ENCODE data around the gene TFPT. TPM values are rescaled to one million over a fixed set of nuclear protein-coding genes. Genes with fewer than 3 reads are reported as not detected.
A peak's percentile ranks its signal among the peaks of the same experiment; 100 is the strongest.

The TFPT gene
- total RNA-seq (10 to 100 TPM; 10.1 to 11.2 TPM), total RNA-seq (3.6 to 24.8 (median 9.5) reads per million in 172 experiments)
- polyA plus RNA-seq (2013, experiment 1 of 2), result 22.6 TPM
- 17.3 TPM for polyA plus RNA-seq (2013, experiment 2 of 2)

GRCh38 chr19:54115109-54116063 lies at the start of gene TFPT, which contains the start of gene PRPF31:
Gene TFPT, minus strand, starts transcription at chr19:54115657. Its CDS starts 388 bp downstream, at chr19:54115269.
Gene PRPF31, plus strand, starts transcription at chr19:54115754. Its CDS starts 2,525 bp downstream, at chr19:54118279.
- peaks cover 26% of the 10 kb centered on the region for H3K36me3 ChIP-seq (ENCODE audit: insufficient read depth, low read length)
- Mint-ChIP-seq H3K4me1 (ENCODE audit: low read depth) (peaks cover 27% of the 10 kb centered on the region), H3K9me3 (no peaks in the 10 kb centered on the region), H3K36me3 (ENCODE audit: low read depth) (peaks cover 40% of the 10 kb centered on the region), H3K4me3 (peak within 1 kb of the TSS; percentile 87), H3K27me3 (no peaks in the 10 kb centered on the region), H3K27ac (peak within 1 kb of the TSS; percentile 81)
- ATAC-seq (ENCODE audit: poor library complexity), result peak; percentile 86
- no peak for TF ChIP-seq CTCF (IDR thresholded peaks at IDR 0.05)
- H3K9me3 ChIP-seq (ENCODE audit: control insufficient read depth in 1 of 2, insufficient read depth in 1 of 2, low read length in 2 of 2), result no peaks in the 10 kb centered on the region
- no peaks in the 10 kb centered on the region for H3K27me3 ChIP-seq (ENCODE audit: control insufficient read depth in 1 of 2, insufficient read depth in 2 of 2, low read length in 2 of 2)
- H3K27ac ChIP-seq (ENCODE audit: low read depth in 1 of 2, low read length in 2 of 2), result peak within 1 kb of the TSS; percentile 65 to 87
- peak; percentile 90 to 98 (median 95) for DNase-seq
- H3K4me1 ChIP-seq (ENCODE audit: insufficient read depth, low read length), result peaks cover 33% of the 10 kb centered on the region
- ChIA-PET POLR2A (interaction anchor here (0.6 to 4.2 kb wide), 25 partner anchors 9 to 1926 kb away, joined by 3 to 151 read pairs (median 4); partner anchors contain the start of genes CNOT3, FIZ1, LENG1 and LENG8), CTCF (interaction anchor here (1.1 to 1.7 kb wide), 4 partner anchors 19 to 53 kb away, joined by 3 to 6 read pairs (median 5); partner anchors contain the start of gene CNOT3)
- H3K4me3 ChIP-seq (ENCODE audit: low read length), result peak within 1 kb of the TSS; percentile 83
- intact Hi-C loops (cut with DNase I, micrococcal nuclease), result loop anchor here (1.0 to 5.0 kb wide), 8 partner anchors 13 to 248 kb away; partner anchors contain the start of genes NDUFA3 (in 2 of the 2), CNOT3 (in 1 of the 2), LENG1 (in 1 of the 2) and MBOAT7 (in 1 of the 2)

DNA sequence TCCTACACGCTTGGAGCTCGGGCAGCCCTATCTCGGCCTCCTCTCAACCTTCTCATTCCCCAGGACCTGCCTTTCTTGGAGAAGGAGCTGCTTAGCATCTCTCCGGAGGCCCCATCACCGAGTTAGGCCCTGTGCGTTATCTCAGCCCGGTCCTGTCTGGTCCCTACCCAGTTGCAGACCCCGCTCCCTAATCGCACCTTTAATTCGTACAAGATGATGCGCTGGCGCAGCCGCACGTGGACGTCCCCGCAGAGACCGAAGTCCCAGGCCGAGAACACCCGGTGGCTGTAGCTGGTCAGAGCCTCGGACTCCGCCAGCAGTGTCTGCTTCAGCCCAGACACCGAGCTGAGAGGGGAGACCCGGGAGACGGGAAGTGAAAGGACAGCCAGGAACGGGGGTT lies 49.8 kb upstream of the TFPT start:
- ATAC-seq (ENCODE audit: poor library complexity), result no peak
- Mint-ChIP-seq H3K4me3 (peak overlapping the region; percentile 25), H3K36me3 (ENCODE audit: low read depth) (no peaks in the 10 kb centered on the region), H3K27ac (no peak overlapping the region), H3K9me3 (no peaks in the 10 kb centered on the region), H3K4me1 (ENCODE audit: low read depth) (peaks cover 30% of the 10 kb centered on the region), H3K27me3 (no peaks in the 10 kb centered on the region)
- Histone ChIP-seq H3K27me3 (ENCODE audit: control insufficient read depth in 1 of 2, insufficient read depth in 2 of 2, low read length in 2 of 2) (no peaks in the 10 kb centered on the region), H3K4me3 (ENCODE audit: low read length) (no peak overlapping the region), H3K4me1 (ENCODE audit: insufficient read depth, low read length) (peaks cover 52% of the 10 kb centered on the region), H3K27ac (ENCODE audit: low read depth in 1 of 2, low read length in 2 of 2) (no peak overlapping the region), H3K36me3 (ENCODE audit: insufficient read depth, low read length) (no peaks in the 10 kb centered on the region), H3K9me3 (ENCODE audit: control insufficient read depth in 1 of 2, insufficient read depth in 1 of 2, low read length in 2 of 2) (peaks cover 0 to 5% of the 10 kb centered on the region in 2 experiments)
- ChIA-PET CTCF (no interaction called here), POLR2A (interaction anchor here (1.3 kb wide), 1 partner anchor 25 kb away, joined by 7 read pairs; the partner anchor contains the start of gene MBOAT7)
- TF ChIP-seq CTCF (IDR thresholded peaks at IDR 0.05), result no peak
- intact Hi-C loops (cut with DNase I, micrococcal nuclease), result no loop called here
- peak in 1 of 14 experiments; percentile 43 for DNase-seq

GRCh38 chr19:54164369-54165068 lies 49.1 kb upstream of the TFPT start:
- Histone ChIP-seq H3K4me1 (ENCODE audit: insufficient read depth, low read length) (peaks cover 55% of the 10 kb centered on the region), H3K27me3 (ENCODE audit: control insufficient read depth in 1 of 2, insufficient read depth in 2 of 2, low read length in 2 of 2) (no peaks in the 10 kb centered on the region), H3K9me3 (ENCODE audit: control insufficient read depth in 1 of 2, insufficient read depth in 1 of 2, low read length in 2 of 2) (peaks cover 0 to 5% of the 10 kb centered on the region in 2 experiments), H3K4me3 (ENCODE audit: low read length) (peak overlapping the region; percentile 37), H3K36me3 (ENCODE audit: insufficient read depth, low read length) (no peaks in the 10 kb centered on the region), H3K27ac (ENCODE audit: low read depth in 1 of 2, low read length in 2 of 2) (no peak overlapping the region)
- Mint-ChIP-seq H3K9me3 (no peaks in the 10 kb centered on the region), H3K27me3 (no peaks in the 10 kb centered on the region), H3K27ac (no peak overlapping the region), H3K4me1 (ENCODE audit: low read depth) (peaks cover 37% of the 10 kb centered on the region), H3K36me3 (ENCODE audit: low read depth) (peaks cover 3% of the 10 kb centered on the region), H3K4me3 (peak overlapping the region; percentile 65)
- ATAC-seq (ENCODE audit: poor library complexity), result no peak
- no peak for TF ChIP-seq CTCF (IDR thresholded peaks at IDR 0.05)
- ChIA-PET POLR2A (interaction anchor here (1.0 kb wide), 1 partner anchor 49 kb away, joined by 3 read pairs; the partner anchor contains the start of genes PRPF31 and TFPT), CTCF (no interaction called here)
- intact Hi-C loops (cut with DNase I, micrococcal nuclease), result no loop called here
- peak in 11 of 14 experiments; percentile 33 to 82 (median 48) for DNase-seq

All from CD4-positive, alpha-beta T cell (primary cell).